Activated CD4-positive, alpha-beta memory T cell treated with anti-CD3 and anti-CD28 coated beads, Interleukin-2, amount 10 ng/mL, durations not matched to agents 7 days and 5 days (primary cell): ENCODE measurements around the gene ITGAE. TPM values are rescaled to one million over a fixed set of nuclear protein-coding genes. Genes with fewer than 3 reads are reported as not detected.

Experiments
- CTCF ChIA-PET: fragments of 350-600 bp; sonication (Branson Sonifier 250); formaldehyde crosslinking; loops from one replicate; lab custom pipeline; 2021; ENCODE audit warnings: antibody characterized with exemption, inconsistent platforms; lab: Charles Lee
- POLR2A ChIA-PET: fragments of 350-600 bp; sonication (Branson Sonifier 250); formaldehyde crosslinking; loops from one replicate; lab custom pipeline; 2021; ENCODE audit warnings: antibody characterized with exemption; lab: Charles Lee
- DNase-seq: peaks from one replicate; pipeline ENCODE4 v3.0.0-alpha.2; 2020
- H3K27ac Mint-ChIP-seq: one replicate; pipeline ENCODE4 v1.8.0; 2021; ENCODE audit warnings: mild to moderate bottlenecking, mixed read lengths
- H3K27me3 Mint-ChIP-seq: one replicate; pipeline ENCODE4 v1.8.0; 2021; ENCODE audit warnings: mixed read lengths
- H3K36me3 Mint-ChIP-seq: one replicate; pipeline ENCODE4 v1.8.0; 2021; ENCODE audit warnings: low read depth, mixed read lengths
- H3K4me1 Mint-ChIP-seq: one replicate; pipeline ENCODE4 v1.8.0; 2021; ENCODE audit warnings: mixed read lengths
- H3K4me3 Mint-ChIP-seq: one replicate; pipeline ENCODE4 v1.8.0; 2021; ENCODE audit warnings: mild to moderate bottlenecking, mixed read lengths
- H3K9me3 Mint-ChIP-seq: one replicate; pipeline ENCODE4 v1.8.0; 2021; ENCODE audit warnings: mixed read lengths
- total RNA-seq, 2 experiments: library from RNA; stranded (reverse); gene quantifications; one replicate each; pipeline ENCODE4 v1.2.3, GENCODE V29; 2021

Gene ITGAE
- total RNA-seq, 2 experiments from 2014 or later = 20.0 to 22.0 TPM

DNA sequence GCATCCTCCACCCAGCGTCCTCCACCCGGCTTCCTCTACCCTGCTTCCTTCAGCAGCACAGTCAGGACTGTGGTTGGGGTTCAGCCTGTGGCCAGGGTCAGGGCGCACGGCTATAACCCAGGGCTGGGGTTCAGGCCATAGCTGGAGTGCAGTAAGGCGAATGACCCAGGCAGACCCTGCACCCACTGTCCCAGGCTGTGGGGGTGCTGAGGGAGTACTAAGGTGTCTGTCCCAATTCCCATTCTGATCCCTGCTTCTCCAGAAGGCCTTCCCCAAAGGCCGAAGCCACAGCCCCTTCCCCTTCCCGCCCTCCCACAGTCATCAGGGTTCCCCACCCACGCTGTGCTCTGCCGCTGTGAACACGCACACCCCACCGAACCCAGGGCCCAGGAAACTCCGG, 119.9 kb downstream of the ITGAE start:
- H3K4me1 Mint-ChIP-seq = peaks cover 27% of the 10 kb centered on the region

DNA sequence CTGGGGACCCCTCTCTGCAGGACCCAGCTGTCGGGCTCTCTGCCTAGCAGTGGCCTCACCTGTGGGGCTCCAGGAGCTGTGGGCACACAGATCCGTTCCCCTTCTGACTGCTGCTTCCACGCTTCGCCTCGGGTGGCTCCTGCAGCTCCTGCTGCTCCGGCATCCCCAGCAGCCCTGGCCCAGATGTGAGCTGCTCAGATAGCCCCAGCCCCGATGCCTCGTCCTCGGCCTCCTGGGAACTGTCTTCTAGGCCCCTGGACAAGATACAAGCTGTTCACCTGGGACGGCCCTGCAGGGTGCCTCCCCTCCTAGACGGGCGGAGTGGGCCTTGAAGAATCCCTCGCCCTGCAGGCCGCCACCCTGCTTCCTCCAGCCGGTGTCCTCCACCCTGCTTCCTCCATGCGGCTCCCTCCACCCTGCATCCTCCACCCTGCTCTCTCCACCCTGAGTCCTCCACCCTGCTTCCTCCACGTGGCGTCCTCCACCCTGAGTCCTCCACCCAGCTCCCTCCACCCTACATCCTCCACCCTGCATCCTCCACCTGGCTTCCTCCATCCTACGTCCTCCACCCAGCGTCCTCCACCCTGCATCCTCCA, 121.4 kb downstream of the ITGAE start:
- H3K27me3 Mint-ChIP-seq = no peaks in the 10 kb centered on the region
- ChIA-PET CTCF (interaction anchor here (0.7 kb wide), 1 partner anchor 59 kb away, joined by 3 read pairs; no protein-coding TSS in a partner anchor), POLR2A (interaction anchor here (0.7 to 1.2 kb wide), 3 partner anchors 11 to 35 kb away, joined by 3 to 4 read pairs (median 3); no protein-coding TSS in a partner anchor)
- H3K27ac Mint-ChIP-seq = peak overlapping the region; percentile 35
- peaks cover 27% of the 10 kb centered on the region for H3K4me1 Mint-ChIP-seq
- H3K4me3 Mint-ChIP-seq = no peak overlapping the region
- no peak for DNase-seq
- peaks cover 10% of the 10 kb centered on the region for H3K36me3 Mint-ChIP-seq
- no peaks in the 10 kb centered on the region for H3K9me3 Mint-ChIP-seq

More for the DNA sequence above, 119.9 kb downstream of the ITGAE start:
- Mint-ChIP-seq H3K27me3 (no peaks in the 10 kb centered on the region), H3K27ac (no peak overlapping the region), H3K36me3 (peaks cover 10% of the 10 kb centered on the region), H3K4me3 (no peak overlapping the region), H3K9me3 (no peaks in the 10 kb centered on the region)
- ChIA-PET POLR2A (no interaction called here), CTCF (interaction anchor here (0.5 kb wide), 1 partner anchor 27 kb away, joined by 4 read pairs; no protein-coding TSS in a partner anchor)
- no peak for DNase-seq

DNA sequence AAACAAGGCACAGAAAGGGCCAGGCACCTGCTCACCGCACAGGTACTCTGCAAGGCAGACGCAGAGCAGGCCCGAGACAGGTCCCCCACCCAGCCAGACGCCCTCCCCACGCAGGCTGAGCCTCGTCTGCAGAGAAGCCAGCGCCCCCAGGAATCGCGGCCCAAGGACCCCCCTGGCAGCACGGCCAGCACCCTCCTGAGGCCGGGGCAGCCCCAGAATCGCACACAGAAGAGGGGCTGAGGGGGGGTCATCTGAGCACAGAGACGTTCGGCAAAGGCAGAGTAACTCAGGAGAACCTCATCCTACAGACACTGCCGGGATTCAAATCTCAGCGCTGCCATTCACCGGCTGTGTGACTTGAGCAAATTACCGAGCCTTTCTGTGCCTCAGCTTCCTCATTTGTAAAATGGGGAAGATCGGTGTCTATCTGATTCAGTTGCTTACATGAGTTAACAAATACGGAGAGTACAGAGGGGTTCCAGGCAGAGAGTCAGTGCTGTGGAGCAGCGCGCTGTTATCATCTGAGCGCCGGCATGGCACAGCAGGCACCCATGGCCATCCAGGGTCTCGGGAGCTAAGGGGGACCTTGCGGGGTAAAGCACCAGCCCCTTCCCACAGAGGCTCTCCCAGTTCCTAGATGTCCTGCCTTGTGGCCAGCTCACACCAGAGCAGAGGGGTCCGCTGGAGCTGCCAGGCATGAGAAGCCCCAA, 122.0 kb downstream of the ITGAE start:
- no peaks in the 10 kb centered on the region for H3K27me3 Mint-ChIP-seq
- H3K27ac Mint-ChIP-seq = no peak overlapping the region
- no peak for DNase-seq
- no peaks in the 10 kb centered on the region for H3K9me3 Mint-ChIP-seq
- ChIA-PET POLR2A (interaction anchor here (0.7 to 1.2 kb wide), 4 partner anchors 10 to 36 kb away, joined by 3 to 4 read pairs (median 3); partner anchors contain the start of genes EMC6 and TAX1BP3), CTCF (interaction anchor here (0.7 kb wide), 1 partner anchor 59 kb away, joined by 3 read pairs; no protein-coding TSS in a partner anchor)
- H3K36me3 Mint-ChIP-seq = peaks cover 10% of the 10 kb centered on the region
- H3K4me1 Mint-ChIP-seq = peaks cover 27% of the 10 kb centered on the region
- H3K4me3 Mint-ChIP-seq = no peak overlapping the region

DNA sequence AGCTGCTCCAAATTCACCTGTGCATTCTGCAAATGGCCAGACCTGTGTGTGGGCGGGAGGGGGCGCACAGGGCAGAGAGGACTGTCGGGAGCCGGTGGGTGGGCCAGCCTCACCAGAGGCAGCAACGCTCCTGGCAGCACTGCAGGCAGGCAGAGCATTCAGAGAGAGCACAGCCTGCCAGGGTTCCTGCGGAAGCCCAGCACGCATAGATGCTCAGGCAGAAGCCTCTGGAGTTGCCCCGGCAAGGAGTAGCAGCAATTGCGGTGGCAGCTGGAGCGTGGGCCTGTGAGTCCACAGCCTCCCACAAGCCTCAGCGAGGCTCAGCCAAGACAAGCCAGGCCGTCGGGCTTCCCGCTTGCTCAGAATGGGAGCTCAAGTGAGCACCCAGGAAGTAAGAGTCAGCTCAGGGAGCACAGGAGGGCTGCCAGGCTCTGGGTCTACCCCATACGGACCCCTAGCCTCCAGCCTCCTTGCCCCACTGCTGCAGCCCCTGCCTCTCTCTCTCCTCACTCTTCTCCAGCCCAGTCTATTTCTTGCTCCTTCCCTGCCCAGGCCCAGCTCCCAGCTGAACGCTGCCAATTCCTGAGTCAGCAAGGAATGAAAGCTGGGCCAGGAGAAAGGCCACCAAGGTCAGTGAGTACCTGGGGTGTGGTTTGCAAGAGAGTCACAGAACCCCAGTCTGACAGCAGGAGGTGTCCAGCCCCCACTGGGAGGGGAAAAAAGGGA, 122.7 kb downstream of the ITGAE start:
- H3K4me3 Mint-ChIP-seq = no peak overlapping the region
- H3K4me1 Mint-ChIP-seq = peaks cover 25% of the 10 kb centered on the region
- H3K27ac Mint-ChIP-seq = no peak overlapping the region
- no peaks in the 10 kb centered on the region for H3K27me3 Mint-ChIP-seq
- no peaks in the 10 kb centered on the region for H3K9me3 Mint-ChIP-seq
- CTCF ChIA-PET = no interaction called here
- DNase-seq = no peak
- peaks cover 10% of the 10 kb centered on the region for H3K36me3 Mint-ChIP-seq
- POLR2A ChIA-PET = interaction anchor here (1.0 kb wide), 1 partner anchor 9 kb away, joined by 3 read pairs; the partner anchor contains the start of genes EMC6 and TAX1BP3

DNA sequence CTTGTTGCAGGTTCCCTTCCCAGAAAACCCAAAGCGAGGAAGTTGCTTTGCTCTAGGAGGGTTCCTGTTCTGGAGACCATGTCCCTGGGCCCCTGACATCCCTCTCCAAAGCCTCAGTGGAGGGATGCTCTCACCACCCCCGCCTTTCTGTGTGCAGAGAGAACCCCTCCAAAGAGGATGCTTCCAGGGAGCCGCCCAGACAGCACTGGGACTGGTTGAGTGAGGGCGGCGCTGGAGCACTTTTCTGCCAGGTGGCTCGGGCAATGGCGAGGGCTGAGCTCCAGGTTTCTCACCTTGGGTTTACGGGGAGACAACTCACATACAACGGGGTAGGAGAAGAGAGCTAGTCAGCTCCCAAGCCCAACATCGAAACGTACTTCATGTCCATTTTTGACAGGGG, 125.1 kb downstream of the ITGAE start:
- DNase-seq = no peak
- H3K4me3 Mint-ChIP-seq = no peak overlapping the region
- peaks cover 10% of the 10 kb centered on the region for H3K4me1 Mint-ChIP-seq
- ChIA-PET POLR2A (no interaction called here), CTCF (no interaction called here)
- H3K36me3 Mint-ChIP-seq = peaks cover 9% of the 10 kb centered on the region
- no peaks in the 10 kb centered on the region for H3K9me3 Mint-ChIP-seq
- no peak overlapping the region for H3K27ac Mint-ChIP-seq
- H3K27me3 Mint-ChIP-seq = no peaks in the 10 kb centered on the region

DNA sequence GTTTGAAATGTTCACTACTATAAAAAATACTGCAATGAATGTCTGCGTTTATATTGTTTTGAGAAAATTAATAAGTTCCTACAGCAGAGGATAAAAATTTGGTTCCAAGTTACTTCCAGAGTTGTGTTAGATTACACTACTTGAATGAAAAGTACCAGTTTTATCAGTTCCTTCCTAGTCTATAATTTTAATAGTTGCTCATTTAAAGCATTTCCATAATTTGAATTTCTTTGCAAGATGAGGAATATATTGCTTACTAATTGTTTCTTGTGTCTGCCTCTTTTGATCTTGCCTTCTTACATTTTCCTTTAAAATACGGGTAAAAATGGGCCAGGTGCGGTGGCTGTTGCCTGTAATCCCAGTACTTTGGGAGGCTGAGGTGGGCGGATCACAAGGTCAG, 128.4 kb downstream of the ITGAE start:
- H3K36me3 Mint-ChIP-seq = peaks cover 16% of the 10 kb centered on the region
- H3K9me3 Mint-ChIP-seq = no peaks in the 10 kb centered on the region
- DNase-seq = no peak
- POLR2A ChIA-PET = no interaction called here
- peaks cover 18% of the 10 kb centered on the region for H3K4me1 Mint-ChIP-seq
- H3K27ac Mint-ChIP-seq = no peak overlapping the region
- no peaks in the 10 kb centered on the region for H3K27me3 Mint-ChIP-seq
- no peak overlapping the region for H3K4me3 Mint-ChIP-seq
- CTCF ChIA-PET = interaction anchor here (1.2 to 1.5 kb wide), 2 partner anchors 36 to 51 kb away, joined by 3 to 5 read pairs; partner anchors contain the start of genes CTNS, HASPIN and SHPK

DNA sequence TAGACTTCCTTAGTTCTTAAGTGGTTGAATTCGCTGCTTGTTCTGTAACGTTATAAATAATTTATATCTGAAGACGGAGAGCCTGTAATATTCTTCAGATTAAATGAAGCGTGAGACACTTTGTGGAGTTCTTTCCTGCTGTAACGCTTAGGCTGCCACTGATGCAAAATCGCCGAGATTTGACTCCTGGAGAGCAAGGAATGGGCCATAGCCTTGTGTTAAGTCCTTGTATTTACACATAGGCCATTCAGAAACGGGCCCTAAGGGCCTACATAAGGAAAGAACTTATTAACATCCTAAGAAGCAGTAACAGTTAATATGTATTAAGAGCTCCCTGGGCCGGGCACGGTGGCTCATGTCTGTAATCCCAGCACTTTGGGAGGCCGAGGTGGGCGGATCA, 131.4 kb downstream of the ITGAE start:
- peak overlapping the region; percentile 76 for H3K27ac Mint-ChIP-seq
- peaks cover 16% of the 10 kb centered on the region for H3K36me3 Mint-ChIP-seq
- no peaks in the 10 kb centered on the region for H3K9me3 Mint-ChIP-seq
- ChIA-PET POLR2A (interaction anchor here (0.6 to 1.4 kb wide), 4 partner anchors 15 to 54 kb away, joined by 3 to 7 read pairs (median 4); partner anchors contain the start of genes HASPIN and P2RX5), CTCF (interaction anchor here (1.3 kb wide), 1 partner anchor 13 kb away, joined by 3 read pairs; no protein-coding TSS in a partner anchor)
- peaks cover 31% of the 10 kb centered on the region for H3K4me1 Mint-ChIP-seq
- H3K27me3 Mint-ChIP-seq = no peaks in the 10 kb centered on the region
- no peak for DNase-seq
- H3K4me3 Mint-ChIP-seq = peak overlapping the region; percentile 96

DNA sequence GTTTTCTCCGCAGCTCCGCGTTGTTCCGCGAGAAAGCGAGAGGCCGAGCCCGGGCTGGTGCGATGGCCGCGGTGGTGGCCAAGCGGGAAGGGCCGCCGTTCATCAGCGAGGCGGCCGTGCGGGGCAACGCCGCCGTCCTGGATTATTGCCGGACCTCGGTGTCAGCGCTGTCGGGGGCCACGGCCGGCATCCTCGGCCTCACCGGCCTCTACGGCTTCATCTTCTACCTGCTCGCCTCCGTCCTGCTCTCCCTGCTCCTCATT, 132.0 kb downstream of the ITGAE start:
- CTCF ChIA-PET = interaction anchor here (0.7 to 1.0 kb wide), 2 partner anchors 14 to 159 kb away, joined by 3 read pairs; no protein-coding TSS in a partner anchor
- Mint-ChIP-seq H3K4me1 (peaks cover 31% of the 10 kb centered on the region), H3K9me3 (no peaks in the 10 kb centered on the region), H3K27me3 (no peaks in the 10 kb centered on the region), H3K36me3 (peaks cover 16% of the 10 kb centered on the region), H3K27ac (peak overlapping the region; percentile 76), H3K4me3 (peak overlapping the region; percentile 96)
- POLR2A ChIA-PET = interaction anchor here (0.6 to 3.1 kb wide), 8 partner anchors 8 to 54 kb away, joined by 3 to 16 read pairs (median 4); partner anchors contain the start of genes CTNS, HASPIN, P2RX5 and SHPK
- DNase-seq = no peak

DNA sequence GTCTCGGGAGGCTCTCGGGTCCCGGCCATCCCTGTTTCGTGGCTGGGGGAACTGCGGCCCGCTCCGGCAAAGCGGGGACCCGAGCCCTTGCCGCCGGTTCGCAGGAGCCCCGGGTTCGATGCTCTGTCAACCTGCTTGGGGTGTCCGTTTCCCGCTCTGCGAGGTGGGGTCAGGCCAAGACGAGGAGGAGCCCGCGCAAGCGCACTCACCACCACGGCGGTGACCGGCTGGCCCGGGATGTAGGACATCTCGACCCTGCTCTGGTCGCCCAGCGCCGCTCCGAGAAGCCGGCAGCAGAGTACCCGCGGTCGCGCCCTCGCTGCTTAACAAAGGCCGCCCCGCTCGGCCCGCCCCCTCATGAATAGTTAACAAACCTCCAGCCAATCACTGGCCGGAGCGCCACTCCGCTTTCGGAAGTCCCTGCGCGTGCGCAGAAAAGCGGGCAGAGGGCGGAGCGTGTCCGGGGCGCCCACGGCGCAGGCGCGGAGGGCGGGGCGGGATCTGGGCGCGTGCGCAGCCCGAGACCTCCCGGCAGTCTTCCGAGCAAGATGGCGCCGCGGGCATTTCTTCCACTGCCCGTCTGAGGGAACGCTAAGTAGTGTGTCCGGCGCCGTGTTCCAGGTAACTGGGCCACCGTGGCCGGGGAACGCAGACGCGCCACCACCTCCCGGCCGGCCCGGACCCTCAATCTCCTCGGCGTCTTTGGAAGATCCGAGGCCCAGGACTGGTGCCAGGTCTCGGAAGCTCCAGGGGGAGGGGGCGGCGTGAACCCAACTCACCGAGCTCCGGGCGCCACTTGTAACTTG, 132.5 kb downstream of the ITGAE start, which contains the start of the genes EMC6 and TAX1BP3:
EMC6 (plus strand) TSS at position 534 of the 806 bp plus-strand sequence. CDS start 335 bp downstream, outside the sequence.
TAX1BP3 (minus strand) TSS at position 300 of the 806 bp plus-strand sequence; CDS start at position 248, 52 bp downstream.
- POLR2A ChIA-PET = interaction anchor here (0.6 to 3.1 kb wide), 8 partner anchors 9 to 55 kb away, joined by 3 to 16 read pairs (median 4); partner anchors contain the start of genes CTNS, HASPIN, P2RX5 and SHPK
- Mint-ChIP-seq H3K27me3 (no peaks in the 10 kb centered on the region), H3K9me3 (no peaks in the 10 kb centered on the region), H3K4me3 (peak within 1 kb of the TSS; percentile 96), H3K4me1 (peaks cover 31% of the 10 kb centered on the region), H3K27ac (peak within 1 kb of the TSS; percentile 76), H3K36me3 (peaks cover 16% of the 10 kb centered on the region)
- CTCF ChIA-PET = interaction anchor here (0.7 to 1.0 kb wide), 2 partner anchors 14 to 159 kb away, joined by 3 read pairs; no protein-coding TSS in a partner anchor
- DNase-seq = peak; percentile 99

DNA sequence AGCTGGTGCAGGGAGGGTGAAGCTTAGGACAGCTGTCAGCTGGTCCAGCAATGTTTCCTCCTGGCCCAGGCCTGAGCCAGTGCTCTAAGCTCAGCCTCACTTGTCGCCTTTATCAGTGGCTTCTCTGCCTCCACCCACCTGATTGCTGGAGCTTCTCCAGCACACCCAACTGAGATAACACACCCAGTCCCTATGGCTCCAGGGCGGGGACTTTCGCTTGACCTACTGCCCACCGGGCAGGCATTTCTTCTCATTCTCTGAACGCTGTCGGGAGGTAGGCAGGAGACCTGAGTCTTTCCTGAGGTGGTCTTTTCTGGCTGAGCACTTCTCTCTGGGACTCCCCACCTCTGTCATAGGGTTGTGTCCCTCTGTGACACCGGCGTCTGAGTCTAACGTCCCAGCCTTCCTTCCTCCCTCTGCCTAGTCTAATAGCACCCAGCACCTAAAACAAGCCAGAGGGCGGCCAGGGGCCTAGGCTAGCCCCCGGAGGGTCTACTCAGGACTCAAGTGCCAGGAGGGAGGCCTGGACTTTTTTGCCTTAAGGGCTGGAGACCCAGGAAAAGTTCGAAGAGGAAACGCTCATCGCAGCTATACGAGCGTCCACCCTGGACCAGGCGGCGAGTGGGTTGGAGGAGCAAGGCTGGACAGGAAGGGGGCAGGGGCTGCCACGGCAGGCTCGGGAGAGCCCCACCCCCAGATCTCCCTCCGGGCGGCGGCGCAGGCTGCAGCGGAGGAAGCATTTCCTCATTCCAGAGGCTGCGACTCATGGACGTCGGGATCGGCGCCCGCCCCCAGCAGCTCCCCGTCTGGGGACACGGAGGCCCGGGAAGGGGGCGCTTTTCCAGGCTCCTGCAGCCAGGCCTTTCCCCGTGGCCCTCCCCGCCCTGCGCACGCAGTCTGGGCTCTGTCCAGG, 133.4 kb downstream of the ITGAE start:
- ChIA-PET CTCF (interaction anchor here (0.6 to 0.9 kb wide), 4 partner anchors 13 to 56 kb away, joined by 3 to 4 read pairs (median 3); partner anchors contain the start of gene HASPIN), POLR2A (interaction anchor here (0.7 to 3.1 kb wide), 5 partner anchors 10 to 73 kb away, joined by 3 to 16 read pairs (median 4); partner anchors contain the start of genes CTNS and SHPK)
- H3K27ac Mint-ChIP-seq = peak overlapping the region; percentile 26
- no peaks in the 10 kb centered on the region for H3K27me3 Mint-ChIP-seq
- H3K9me3 Mint-ChIP-seq = no peaks in the 10 kb centered on the region
- peaks cover 31% of the 10 kb centered on the region for H3K4me1 Mint-ChIP-seq
- DNase-seq = peak; percentile 33
- H3K4me3 Mint-ChIP-seq = peak overlapping the region; percentile 96
- peaks cover 12% of the 10 kb centered on the region for H3K36me3 Mint-ChIP-seq
